A549 (cell line): Measurements from ENCODE around the gene ALDH3B1. TPM values are rescaled to one million over a fixed set of nuclear protein-coding genes. Genes with fewer than 3 reads are reported as not detected.

ENCODE experiments used
- ATAC-seq, 2 experiments: fragments of 200-7000 bp in 1 of 2; fragments of >200 bp in 1 of 2; cut with Nextera tagmentation in 1 of 2; cut with Tn5 transposase in 1 of 2; 3 replicates each; pipeline versions ENCODE4 v1.8.0 to v1.9.1; 2018 to 2020; ENCODE audit warnings: mild to moderate bottlenecking in 1 of 2, moderate library complexity in 1 of 2
- CTCF ChIA-PET: fragments of 300-600 bp; sonication (Branson Sonifier 250); formaldehyde crosslinking; extraction: SDS; loops from one replicate; lab custom pipeline; 2021; ENCODE audit warnings: antibody characterized with exemption, inconsistent platforms; lab: Yijun Ruan, JAX
- POLR2A ChIA-PET: fragments of 350-600 bp; formaldehyde crosslinking; extraction: SDS; loops from one replicate; lab custom pipeline; 2021; ENCODE audit warnings: antibody characterized with exemption, inconsistent platforms; lab: Yijun Ruan, JAX
- DNase-seq, 2 experiments: peaks; one replicate each; pipeline versions ENCODE4 v3.0.0 to v3.0.0-alpha.2; 2011 to 2016; ENCODE audit warnings: low read depth in 1 of 2, low spot score in 1 of 2
- FAIRE-seq: peaks from 2 replicates; lab custom pipeline; 2011; peaks lifted over from hg19 to GRCh38; lab: Jason Lieb, UNC
- H3K27ac ChIP-seq, 2 experiments: fragments of >200 bp; sonication (Bioruptor Twin); formaldehyde crosslinking; 3 replicates each; pipeline ENCODE4 v1.5.1; 2016 to 2017
- H3K4me1 ChIP-seq: fragments of >200 bp; sonication (Bioruptor Twin); formaldehyde crosslinking; 3 replicates; pipeline ENCODE4 v1.6.1; 2016
- H3K4me2 ChIP-seq: fragments of >200 bp; sonication (Bioruptor Twin); formaldehyde crosslinking; 3 replicates; pipeline ENCODE4 v1.6.1; 2016
- H3K4me3 ChIP-seq: fragments of >200 bp; sonication (Bioruptor Twin); formaldehyde crosslinking; 3 replicates; pipeline ENCODE4 v1.5.1; 2016
- H3K9me3 ChIP-seq: fragments of >200 bp; sonication (Bioruptor Twin); formaldehyde crosslinking; 3 replicates; pipeline ENCODE4 v1.6.1; 2016
- CBX8 ChIP-seq: fragments of 200-600 bp; sonication (generic); IDR thresholded peaks from 2 replicates; pipeline ENCODE4 v1.6.1; 2016
- EP300 ChIP-seq, 2 experiments: fragments of >200 bp; sonication (Bioruptor Twin); formaldehyde crosslinking; IDR thresholded peaks; 2 replicates in 1 of 2; 3 replicates in 1 of 2; pipeline ENCODE4 v1.6.1; 2016 to 2017
- FOSL2 ChIP-seq, 2 experiments: fragments of 450-650 bp in 1 of 2; fragments of >200 bp in 1 of 2; sonication (Bioruptor Twin) in 1 of 2; formaldehyde crosslinking; IDR thresholded peaks; 2 replicates each; pipeline versions ENCODE4 v1.5.0 to v1.6.1; 2016 to 2020; ENCODE audit warnings: mild to moderate bottlenecking in 1 of 2, moderate library complexity in 1 of 2
- FOXS1 ChIP-seq: fragments of 250-450 bp; sonication (Bioruptor Pico); IDR thresholded peaks from 2 replicates; pipeline ENCODE4 v1.5.0; 2020; ENCODE audit warnings: mild to moderate bottlenecking, moderate library complexity
- GATA3 ChIP-seq: IDR thresholded peaks from 2 replicates; pipeline ENCODE4 v1.6.1; 2012; ENCODE audit warnings: borderline replicate concordance
- HOXA7 ChIP-seq: fragments of 250-450 bp; sonication (Bioruptor Pico); IDR thresholded peaks from 2 replicates; pipeline ENCODE4 v1.5.0; 2020; ENCODE audit warnings: mild to moderate bottlenecking, moderate library complexity
- HOXB5 ChIP-seq: fragments of 250-450 bp; sonication (Bioruptor Pico); IDR thresholded peaks from 2 replicates; pipeline ENCODE4 v1.5.0; 2020; ENCODE audit warnings: mild to moderate bottlenecking, moderate library complexity
- JUN ChIP-seq, 2 experiments: fragments of >200 bp; sonication (Bioruptor Twin); formaldehyde crosslinking; IDR thresholded peaks; 2 replicates in 1 of 2; 3 replicates in 1 of 2; pipeline ENCODE4 v1.6.1; 2016 to 2017
- KDM1A ChIP-seq: fragments of 200-600 bp; sonication (generic); IDR thresholded peaks from 2 replicates; pipeline ENCODE4 v1.6.1; 2016; ENCODE audit warnings: low read depth, mild to moderate bottlenecking
- MAFK ChIP-seq: fragments of 450-650 bp; IDR thresholded peaks from 2 replicates; pipeline ENCODE4 v1.6.1; 2014; ENCODE audit not compliant: partially characterized antibody
- NFE2L2 ChIP-seq: fragments of 150-350 bp; conservative IDR thresholded peaks from 2 replicates; pipeline ENCODE4 v1.6.1; 2014; ENCODE audit warnings: low read length
- PHF8 ChIP-seq: fragments of 200-600 bp; sonication (generic); IDR thresholded peaks from 2 replicates; pipeline ENCODE4 v1.6.1; 2016; ENCODE audit warnings: low read depth, mild to moderate bottlenecking, antibody characterized with exemption, moderate library complexity, borderline replicate concordance
- POLR2A ChIP-seq: IDR thresholded peaks from 2 replicates; pipeline ENCODE4 v1.6.1; 2012; ENCODE audit warnings: mild to moderate bottlenecking, low read length
- POLR2AphosphoS2 ChIP-seq: conservative IDR thresholded peaks from 2 replicates; pipeline ENCODE4 v1.6.1; 2012; ENCODE audit warnings: low read length, improper control_type of control experiment, inconsistent platforms
- RARB ChIP-seq: fragments of 250-450 bp; sonication (Bioruptor Pico); IDR thresholded peaks from 2 replicates; pipeline ENCODE4 v1.8.0; 2021; ENCODE audit warnings: mild to moderate bottlenecking, moderate library complexity
- RFX5 ChIP-seq: fragments of 450-650 bp; IDR thresholded peaks from 2 replicates; pipeline ENCODE4 v1.7.1; 2014; ENCODE audit warnings: antibody characterized with exemption, mild to moderate bottlenecking, moderate library complexity
- RNF2 ChIP-seq: fragments of 200-600 bp; sonication (generic); IDR thresholded peaks from 2 replicates; pipeline ENCODE4 v1.6.1; 2016; ENCODE audit warnings: low read depth, mild to moderate bottlenecking, antibody characterized with exemption, moderate library complexity, borderline replicate concordance
- SREBF2 ChIP-seq: fragments of 450-650 bp; IDR thresholded peaks from 2 replicates; pipeline ENCODE4 v1.6.1; 2014; ENCODE audit warnings: mild to moderate bottlenecking, moderate library complexity
- TFCP2L1 ChIP-seq: fragments of 250-450 bp; sonication (Bioruptor Pico); IDR thresholded peaks from 2 replicates; pipeline ENCODE4 v1.5.0; 2021; ENCODE audit warnings: mild to moderate bottlenecking
- TP53 ChIP-seq: fragments of 250-450 bp; sonication (Bioruptor Pico); IDR thresholded peaks from 2 replicates; pipeline ENCODE4 v1.5.0; 2021; ENCODE audit warnings: mild to moderate bottlenecking, moderate library complexity
- ZFP36 ChIP-seq: fragments of 450-650 bp; IDR thresholded peaks from 2 replicates; pipeline ENCODE4 v1.6.1; 2014; ENCODE audit warnings: borderline replicate concordance; ENCODE audit not compliant: partially characterized antibody
- ZSCAN20 ChIP-seq: fragments of 250-450 bp; sonication (Bioruptor Pico); IDR thresholded peaks from 2 replicates; pipeline ENCODE4 v1.8.0; 2022; ENCODE audit warnings: mild to moderate bottlenecking, moderate library complexity
- WGBS: methylation state at CpG from one replicate; pipeline ENCODE4 v1.1.6; 2017; ENCODE audit errors: missing lambda C conversion rate; 5-methylcytosine and 5-hydroxymethylcytosine counted together
- polyA plus RNA-seq, 4 experiments: library from polyadenylated mRNA; depleted of rRNA in 3 of 4; stranded (reverse); fragments of >200 nt; fragmentation: RNase III in 1 of 4; extraction: RNeasy Plus Mini Kit Qiagen cat#74134 plus additional on column Dnase treatment in 1 of 4; gene quantifications; 2 replicates in 3 of 4; 3 replicates in 1 of 4; pipeline ENCODE4 v1.2.3, GENCODE V29; 2011 to 2017
- TF ChIP-seq, protein P1 (sequence below): fragments of 450-650 bp; IDR thresholded peaks from 2 replicates; pipeline ENCODE4 v1.6.1; 2014; ENCODE audit warnings: antibody characterized with exemption
- TF ChIP-seq, protein P2 (sequence below): IDR thresholded peaks from 2 replicates; pipeline ENCODE4 v1.6.1; 2012
- TF ChIP-seq, protein P3 (sequence below): fragments of 250-450 bp; sonication (Bioruptor Pico); IDR thresholded peaks from 2 replicates; pipeline ENCODE4 v1.5.0; 2020; ENCODE audit warnings: low read depth, mild to moderate bottlenecking, moderate library complexity
- TF ChIP-seq, protein P4 (sequence below): IDR thresholded peaks from 2 replicates; pipeline ENCODE4 v1.6.1; 2012; ENCODE audit warnings: low read depth, borderline replicate concordance
- TF ChIP-seq, protein P5 (sequence below): fragments of >200 bp; sonication (Bioruptor Twin); formaldehyde crosslinking; IDR thresholded peaks from 3 replicates; pipeline ENCODE4 v1.6.1; 2016

Gene ALDH3B1
- polyA plus RNA-seq, 2 of the 4 experiments (the other 2 are of a cell fraction) = 93.7 to 130 TPM

DNA sequence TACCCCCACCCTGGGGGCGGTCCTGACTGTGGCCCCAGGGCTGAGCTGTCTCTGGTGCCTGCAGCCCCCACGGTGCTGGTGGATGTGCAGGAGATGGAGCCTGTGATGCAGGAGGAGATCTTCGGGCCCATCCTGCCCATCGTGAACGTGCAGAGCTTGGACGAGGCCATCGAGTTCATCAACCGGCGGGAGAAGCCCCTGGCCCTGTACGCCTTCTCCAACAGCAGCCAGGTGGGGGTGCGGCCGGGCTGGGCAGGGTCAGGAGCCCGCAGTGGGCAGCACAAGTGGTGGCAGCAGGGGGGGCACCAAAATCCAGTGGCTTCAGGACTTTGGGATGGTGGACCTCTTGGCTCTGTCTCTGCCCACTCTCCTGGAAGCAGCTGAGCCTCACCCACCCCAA is 12.4 kb downstream of the ALDH3B1 start:
- ATAC-seq (no peak), DNase-seq (no peak), FAIRE-seq (no peak)
- Histone ChIP-seq H3K4me2 (no peak overlapping the region), H3K4me3 (no peak overlapping the region), H3K27ac (peak overlapping the region in 1 of 2 experiments; percentile 99; a peak in 2 of 6 replicates), H3K9me3 (no peaks in the 10 kb centered on the region), H3K4me1 (peaks cover 64% of the 10 kb centered on the region)
- ChIA-PET POLR2A (interaction anchor here (1.8 kb wide), 1 partner anchor 12 kb away, joined by 18 read pairs; the partner anchor contains the start of gene ALDH3B1), CTCF (interaction anchor here (1.0 to 12.3 kb wide), 6 partner anchors 8 to 67 kb away, joined by 3 to 204 read pairs (median 6); partner anchors contain the start of genes ALDH3B1, TCIRG1 and UNC93B1)
- TF ChIP-seq PHF8 = no peak
- no peak for TF ChIP-seq FOSL2 (IDR thresholded peaks at IDR 0.05)
- no peak for TF ChIP-seq FOSL2 (CRISPR knock-in tag; IDR thresholded peaks at IDR 0.05)
- TF ChIP-seq EP300 (IDR thresholded peaks at IDR 0.05) = no peak
- TF ChIP-seq SREBF2 = no peak
- no peak for TF ChIP-seq RARB (CRISPR knock-in tag)
- TF ChIP-seq POLR2A = no peak
- no peak for TF ChIP-seq KDM1A
- TF ChIP-seq RNF2 = no peak
- no peak for TF ChIP-seq GATA3
- TF ChIP-seq, protein P1, sequence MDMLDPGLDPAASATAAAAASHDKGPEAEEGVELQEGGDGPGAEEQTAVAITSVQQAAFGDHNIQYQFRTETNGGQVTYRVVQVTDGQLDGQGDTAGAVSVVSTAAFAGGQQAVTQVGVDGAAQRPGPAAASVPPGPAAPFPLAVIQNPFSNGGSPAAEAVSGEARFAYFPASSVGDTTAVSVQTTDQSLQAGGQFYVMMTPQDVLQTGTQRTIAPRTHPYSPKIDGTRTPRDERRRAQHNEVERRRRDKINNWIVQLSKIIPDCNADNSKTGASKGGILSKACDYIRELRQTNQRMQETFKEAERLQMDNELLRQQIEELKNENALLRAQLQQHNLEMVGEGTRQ = no peak
- TF ChIP-seq, protein P2, sequence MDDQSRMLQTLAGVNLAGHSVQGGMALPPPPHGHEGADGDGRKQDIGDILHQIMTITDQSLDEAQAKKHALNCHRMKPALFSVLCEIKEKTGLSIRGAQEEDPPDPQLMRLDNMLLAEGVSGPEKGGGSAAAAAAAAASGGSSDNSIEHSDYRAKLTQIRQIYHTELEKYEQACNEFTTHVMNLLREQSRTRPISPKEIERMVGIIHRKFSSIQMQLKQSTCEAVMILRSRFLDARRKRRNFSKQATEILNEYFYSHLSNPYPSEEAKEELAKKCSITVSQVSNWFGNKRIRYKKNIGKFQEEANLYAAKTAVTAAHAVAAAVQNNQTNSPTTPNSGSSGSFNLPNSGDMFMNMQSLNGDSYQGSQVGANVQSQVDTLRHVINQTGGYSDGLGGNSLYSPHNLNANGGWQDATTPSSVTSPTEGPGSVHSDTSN = no peak
- TF ChIP-seq NFE2L2 = no peak
- no peak for TF ChIP-seq ZFP36
- TF ChIP-seq, protein P3, sequence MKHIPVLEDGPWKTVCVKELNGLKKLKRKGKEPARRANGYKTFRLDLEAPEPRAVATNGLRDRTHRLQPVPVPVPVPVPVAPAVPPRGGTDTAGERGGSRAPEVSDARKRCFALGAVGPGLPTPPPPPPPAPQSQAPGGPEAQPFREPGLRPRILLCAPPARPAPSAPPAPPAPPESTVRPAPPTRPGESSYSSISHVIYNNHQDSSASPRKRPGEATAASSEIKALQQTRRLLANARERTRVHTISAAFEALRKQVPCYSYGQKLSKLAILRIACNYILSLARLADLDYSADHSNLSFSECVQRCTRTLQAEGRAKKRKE (CRISPR knock-in tag) = no peak
- WGBS = 100% methylated on average over 10 of the region's 13 CpGs

DNA sequence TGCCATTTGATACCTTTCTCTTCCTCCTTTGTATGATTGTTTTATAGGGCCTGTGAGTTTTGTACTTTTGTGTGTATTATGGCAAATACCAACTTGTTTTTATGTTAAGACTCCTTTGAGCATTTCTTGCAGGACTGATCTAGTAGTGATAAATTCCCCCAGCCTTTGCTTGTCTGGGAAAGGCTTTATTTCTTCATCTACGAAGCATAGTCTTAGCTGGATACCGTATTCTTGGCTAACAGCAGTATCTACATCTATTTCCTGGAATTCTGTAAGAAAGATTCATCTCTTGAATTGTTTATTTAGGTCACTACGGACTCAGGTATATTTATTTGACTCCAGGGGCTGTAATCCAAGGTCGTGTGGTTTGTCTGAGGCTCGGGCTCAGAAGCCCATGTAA is 14.4 kb downstream of the ALDH3B1 start:
- H3K9me3 ChIP-seq = no peaks in the 10 kb centered on the region
- H3K4me1 ChIP-seq = peaks cover 64% of the 10 kb centered on the region
- no peak for DNase-seq
- POLR2A ChIA-PET = interaction anchor here (1.5 to 5.3 kb wide), 3 partner anchors 11 to 19 kb away, joined by 3 to 37 read pairs (median 11); partner anchors contain the start of gene ALDH3B1
- H3K27ac ChIP-seq = peak overlapping the region in 1 of 2 experiments; percentile 98; a peak in 2 of 6 replicates
- no peak overlapping the region for H3K4me2 ChIP-seq
- no peak for ATAC-seq
- CTCF ChIA-PET = interaction anchor here (2.6 to 12.3 kb wide), 3 partner anchors 9 to 18 kb away, joined by 11 to 204 read pairs (median 60); partner anchors contain the start of genes ALDH3B1, TCIRG1 and UNC93B1
- 90% methylated on average over 5 of the region's 5 CpGs for WGBS
- FAIRE-seq = no peak
- no peak overlapping the region for H3K4me3 ChIP-seq
- no peak for TF ChIP-seq ZSCAN20
- TF ChIP-seq POLR2AphosphoS2 = no peak
- TF ChIP-seq MAFK = no peak
- no peak for TF ChIP-seq TFCP2L1 (CRISPR knock-in tag)
- TF ChIP-seq JUN (IDR thresholded peaks at IDR 0.05) = no peak
- TF ChIP-seq HOXB5 (CRISPR knock-in tag) = no peak
- TF ChIP-seq PHF8 = no peak
- no peak for TF ChIP-seq HOXA7 (CRISPR knock-in tag)
- TF ChIP-seq CBX8 = no peak
- TF ChIP-seq, protein P4, sequence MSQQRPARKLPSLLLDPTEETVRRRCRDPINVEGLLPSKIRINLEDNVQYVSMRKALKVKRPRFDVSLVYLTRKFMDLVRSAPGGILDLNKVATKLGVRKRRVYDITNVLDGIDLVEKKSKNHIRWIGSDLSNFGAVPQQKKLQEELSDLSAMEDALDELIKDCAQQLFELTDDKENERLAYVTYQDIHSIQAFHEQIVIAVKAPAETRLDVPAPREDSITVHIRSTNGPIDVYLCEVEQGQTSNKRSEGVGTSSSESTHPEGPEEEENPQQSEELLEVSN = no peak
- no peak for TF ChIP-seq FOXS1 (CRISPR knock-in tag)
- TF ChIP-seq TP53 (CRISPR knock-in tag) = no peak
- TF ChIP-seq GATA3 = no peak
- TF ChIP-seq, protein P2 = no peak
- no peak for TF ChIP-seq RFX5
- TF ChIP-seq, protein P5, sequence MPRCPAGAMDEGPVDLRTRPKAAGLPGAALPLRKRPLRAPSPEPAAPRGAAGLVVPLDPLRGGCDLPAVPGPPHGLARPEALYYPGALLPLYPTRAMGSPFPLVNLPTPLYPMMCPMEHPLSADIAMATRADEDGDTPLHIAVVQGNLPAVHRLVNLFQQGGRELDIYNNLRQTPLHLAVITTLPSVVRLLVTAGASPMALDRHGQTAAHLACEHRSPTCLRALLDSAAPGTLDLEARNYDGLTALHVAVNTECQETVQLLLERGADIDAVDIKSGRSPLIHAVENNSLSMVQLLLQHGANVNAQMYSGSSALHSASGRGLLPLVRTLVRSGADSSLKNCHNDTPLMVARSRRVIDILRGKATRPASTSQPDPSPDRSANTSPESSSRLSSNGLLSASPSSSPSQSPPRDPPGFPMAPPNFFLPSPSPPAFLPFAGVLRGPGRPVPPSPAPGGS = no peak
